Measurements from ENCODE around the gene TMEFF2.

The TMEFF2 gene

DNA sequence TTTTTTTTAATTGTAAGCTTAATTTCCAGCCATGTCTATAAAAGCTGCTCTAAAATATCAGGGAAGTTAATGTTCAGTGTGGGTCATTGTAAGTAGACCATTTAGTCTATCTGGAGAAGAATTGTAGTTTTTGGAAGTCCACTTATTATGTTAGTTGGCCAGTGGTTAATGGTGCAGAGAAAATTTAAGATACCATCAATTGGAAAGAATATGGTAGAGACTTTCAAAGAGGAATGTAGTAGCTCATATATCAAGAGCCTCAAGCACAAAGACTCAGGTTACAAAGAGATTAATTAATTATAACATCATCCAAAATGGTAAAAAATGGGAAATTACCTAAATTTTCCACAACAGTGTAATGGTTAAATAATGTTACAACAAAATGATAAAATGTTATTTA lies 220.1 kb downstream of the TMEFF2 start:
- Histone ChIP-seq H3K27me3 (replicated peaks) (no peaks in the 10 kb centered on the region), H3K36me3 (replicated peaks) (no peaks in the 10 kb centered on the region), H3K27ac (no peak overlapping the region), H3K4me3 (ENCODE audit: low read depth, low read length) (no peak overlapping the region)
- in situ Hi-C loops (cut with HindIII; ENCODE audit: low pct_ligation_motif_present, low sequenced_read_pairs): no loop called here
- TF ChIP-seq, protein P1, sequence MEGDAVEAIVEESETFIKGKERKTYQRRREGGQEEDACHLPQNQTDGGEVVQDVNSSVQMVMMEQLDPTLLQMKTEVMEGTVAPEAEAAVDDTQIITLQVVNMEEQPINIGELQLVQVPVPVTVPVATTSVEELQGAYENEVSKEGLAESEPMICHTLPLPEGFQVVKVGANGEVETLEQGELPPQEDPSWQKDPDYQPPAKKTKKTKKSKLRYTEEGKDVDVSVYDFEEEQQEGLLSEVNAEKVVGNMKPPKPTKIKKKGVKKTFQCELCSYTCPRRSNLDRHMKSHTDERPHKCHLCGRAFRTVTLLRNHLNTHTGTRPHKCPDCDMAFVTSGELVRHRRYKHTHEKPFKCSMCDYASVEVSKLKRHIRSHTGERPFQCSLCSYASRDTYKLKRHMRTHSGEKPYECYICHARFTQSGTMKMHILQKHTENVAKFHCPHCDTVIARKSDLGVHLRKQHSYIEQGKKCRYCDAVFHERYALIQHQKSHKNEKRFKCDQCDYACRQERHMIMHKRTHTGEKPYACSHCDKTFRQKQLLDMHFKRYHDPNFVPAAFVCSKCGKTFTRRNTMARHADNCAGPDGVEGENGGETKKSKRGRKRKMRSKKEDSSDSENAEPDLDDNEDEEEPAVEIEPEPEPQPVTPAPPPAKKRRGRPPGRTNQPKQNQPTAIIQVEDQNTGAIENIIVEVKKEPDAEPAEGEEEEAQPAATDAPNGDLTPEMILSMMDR (IDR thresholded peaks at IDR 0.05; ENCODE audit: low read depth, low read length, missing control alignments): no peak
- DNase-seq: no peak

DNA sequence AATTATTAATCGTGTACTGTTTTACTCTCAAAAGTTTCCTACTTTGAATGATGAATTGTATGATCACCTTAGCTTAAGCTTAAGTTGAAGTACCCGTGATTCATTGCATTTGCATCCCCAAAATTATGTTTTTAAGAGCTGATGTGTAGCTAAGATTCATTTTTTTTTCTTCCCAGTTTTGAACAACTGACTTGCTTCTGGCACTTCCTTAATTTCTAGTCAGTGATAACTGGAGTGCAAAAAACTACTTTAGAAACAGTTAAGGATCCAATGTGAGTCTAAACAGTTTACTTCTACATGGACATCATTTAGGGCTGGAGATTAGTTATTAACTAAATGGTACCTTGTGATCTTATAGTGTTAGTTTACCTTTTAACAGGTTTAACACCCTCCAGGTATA lies 223.9 kb downstream of the TMEFF2 start:
- no peak for DNase-seq
- Histone ChIP-seq H3K4me3 (ENCODE audit: low read depth, low read length) (no peak overlapping the region), H3K27me3 (replicated peaks) (no peaks in the 10 kb centered on the region), H3K36me3 (replicated peaks) (no peaks in the 10 kb centered on the region), H3K27ac (no peak overlapping the region)
- in situ Hi-C loops (cut with HindIII; ENCODE audit: low pct_ligation_motif_present, low sequenced_read_pairs): no loop called here
- TF ChIP-seq, protein P1 (IDR thresholded peaks at IDR 0.05; ENCODE audit: low read depth, low read length, missing control alignments): no peak

DNA sequence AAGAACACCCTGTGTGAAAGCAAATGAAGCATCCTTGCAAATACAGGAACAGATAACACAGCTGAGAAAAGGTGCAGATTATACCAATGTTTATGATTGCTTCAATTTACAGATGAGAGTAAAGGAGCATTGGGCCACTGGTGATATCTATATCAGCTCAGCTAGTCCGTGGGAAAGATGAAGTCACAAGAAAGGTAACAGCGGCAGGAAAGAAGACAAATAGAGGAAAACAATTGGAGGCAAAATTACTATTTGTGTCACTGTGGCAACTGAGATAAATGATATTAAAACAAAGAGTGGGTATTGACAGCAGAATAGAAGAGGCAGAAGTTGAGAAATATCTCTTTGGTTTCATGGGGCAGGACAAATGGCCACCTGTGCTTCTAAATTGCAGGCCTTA lies 226.6 kb downstream of the TMEFF2 start:
- Histone ChIP-seq H3K27ac (no peak overlapping the region), H3K36me3 (replicated peaks) (no peaks in the 10 kb centered on the region), H3K27me3 (replicated peaks) (no peaks in the 10 kb centered on the region), H3K4me3 (ENCODE audit: low read depth, low read length) (no peak overlapping the region)
- TF ChIP-seq, protein P1 (IDR thresholded peaks at IDR 0.05; ENCODE audit: low read depth, low read length, missing control alignments): no peak
- in situ Hi-C loops (cut with HindIII; ENCODE audit: low pct_ligation_motif_present, low sequenced_read_pairs): no loop called here
- DNase-seq: no peak

DNA sequence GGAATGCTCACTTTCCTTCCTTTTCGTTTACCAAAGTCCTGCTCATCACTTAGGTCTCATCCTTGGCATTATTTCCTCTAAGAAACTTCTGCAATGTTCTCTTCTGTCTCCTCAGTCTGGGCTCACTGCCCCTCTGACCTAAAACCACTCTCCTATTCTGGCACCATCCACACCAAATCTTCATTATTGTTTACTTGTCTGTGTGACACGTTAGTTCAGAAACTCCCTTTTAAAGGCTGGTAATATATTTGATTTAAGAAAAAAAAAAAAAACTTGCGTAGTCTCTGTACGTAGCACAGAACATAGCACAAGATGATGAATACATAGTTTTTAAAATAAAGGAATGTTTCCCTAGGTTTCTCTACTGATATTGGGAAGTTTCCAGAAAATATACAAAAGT lies 229.0 kb downstream of the TMEFF2 start:
- Histone ChIP-seq H3K27me3 (replicated peaks) (no peaks in the 10 kb centered on the region), H3K27ac (no peak overlapping the region), H3K36me3 (replicated peaks) (no peaks in the 10 kb centered on the region), H3K4me3 (ENCODE audit: low read depth, low read length) (no peak overlapping the region)
- TF ChIP-seq, protein P1 (IDR thresholded peaks at IDR 0.05; ENCODE audit: low read depth, low read length, missing control alignments): no peak
- DNase-seq: no peak
- in situ Hi-C loops (cut with HindIII; ENCODE audit: low pct_ligation_motif_present, low sequenced_read_pairs): no loop called here

DNA sequence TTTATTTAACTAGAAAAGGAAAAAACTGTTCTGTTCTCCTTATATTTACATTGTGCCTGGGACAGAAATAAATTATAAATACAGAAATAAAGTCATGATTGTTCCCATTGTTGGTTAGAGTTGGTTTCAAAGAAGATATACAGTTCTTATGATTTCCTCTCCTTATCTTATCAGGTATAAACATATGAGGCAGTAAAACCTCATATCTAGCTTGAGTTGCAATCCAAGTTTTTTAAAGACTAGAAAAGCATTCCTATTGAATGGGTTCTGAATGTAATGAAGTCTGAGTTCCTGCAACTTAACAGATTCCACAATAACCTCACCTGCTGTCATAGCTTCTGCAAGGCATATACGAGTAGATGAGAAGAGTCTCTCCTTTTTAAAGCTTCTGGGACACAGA lies 233.2 kb downstream of the TMEFF2 start:
- Histone ChIP-seq H3K27me3 (replicated peaks) (no peaks in the 10 kb centered on the region), H3K4me3 (ENCODE audit: low read depth, low read length) (no peak overlapping the region), H3K36me3 (replicated peaks) (no peaks in the 10 kb centered on the region), H3K27ac (no peak overlapping the region)
- TF ChIP-seq, protein P1 (IDR thresholded peaks at IDR 0.05; ENCODE audit: low read depth, low read length, missing control alignments): no peak
- in situ Hi-C loops (cut with HindIII; ENCODE audit: low pct_ligation_motif_present, low sequenced_read_pairs): no loop called here
- DNase-seq: no peak

DNA sequence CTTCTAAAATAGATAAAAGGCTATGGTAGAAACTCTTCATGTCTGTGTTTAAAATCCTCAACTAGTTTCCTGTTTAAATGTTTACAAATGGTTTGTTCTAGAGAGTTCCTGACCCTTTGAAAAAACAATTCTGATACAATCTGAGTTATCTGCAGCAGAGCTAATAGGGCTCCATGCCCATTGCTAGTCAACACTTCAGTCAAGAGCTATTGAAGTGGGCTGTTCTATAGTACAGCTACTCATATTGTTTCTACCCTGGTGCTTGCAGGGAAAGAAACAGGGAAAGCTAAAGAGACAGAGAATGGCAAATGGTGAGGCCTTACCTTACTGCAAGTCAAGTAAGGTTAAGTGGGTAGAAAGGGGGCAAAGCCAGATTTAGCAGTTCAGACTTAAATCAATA lies 235.5 kb downstream of the TMEFF2 start:
- Histone ChIP-seq H3K27me3 (replicated peaks) (no peaks in the 10 kb centered on the region), H3K27ac (no peak overlapping the region), H3K4me3 (ENCODE audit: low read depth, low read length) (no peak overlapping the region), H3K36me3 (replicated peaks) (no peaks in the 10 kb centered on the region)
- in situ Hi-C loops (cut with HindIII; ENCODE audit: low pct_ligation_motif_present, low sequenced_read_pairs): no loop called here
- TF ChIP-seq, protein P1 (IDR thresholded peaks at IDR 0.05; ENCODE audit: low read depth, low read length, missing control alignments): no peak
- no peak for DNase-seq

All from brain microvascular endothelial cell (primary cell).